Left renal pelvis (tissue), 4 donors: ENCODE data around the gene SPATA20. TPM values are rescaled to one million over a fixed set of nuclear protein-coding genes. Genes with fewer than 3 reads are reported as not detected.
A peak's percentile ranks its signal among the peaks of the same experiment; 100 is the strongest.

Source experiments
- DNase-seq, 4 donors: peaks; one replicate each; pipeline ENCODE4 v3.0.0-alpha.2; 2013; ENCODE audit warnings: low read depth in 4 of 4, low spot score in 3 of 4
- polyA plus RNA-seq, 4 donors: library from polyadenylated mRNA; unstranded; fragments of 120-200 nt; gene quantifications; one replicate each; pipeline ENCODE4 v1.2.1, GENCODE V29; 2013; ENCODE audit not compliant: insufficient read length in 4 of 4

Gene SPATA20
- polyA plus RNA-seq, 4 donors, result 29.4 to 70.4 (median 50.9) TPM

DNA sequence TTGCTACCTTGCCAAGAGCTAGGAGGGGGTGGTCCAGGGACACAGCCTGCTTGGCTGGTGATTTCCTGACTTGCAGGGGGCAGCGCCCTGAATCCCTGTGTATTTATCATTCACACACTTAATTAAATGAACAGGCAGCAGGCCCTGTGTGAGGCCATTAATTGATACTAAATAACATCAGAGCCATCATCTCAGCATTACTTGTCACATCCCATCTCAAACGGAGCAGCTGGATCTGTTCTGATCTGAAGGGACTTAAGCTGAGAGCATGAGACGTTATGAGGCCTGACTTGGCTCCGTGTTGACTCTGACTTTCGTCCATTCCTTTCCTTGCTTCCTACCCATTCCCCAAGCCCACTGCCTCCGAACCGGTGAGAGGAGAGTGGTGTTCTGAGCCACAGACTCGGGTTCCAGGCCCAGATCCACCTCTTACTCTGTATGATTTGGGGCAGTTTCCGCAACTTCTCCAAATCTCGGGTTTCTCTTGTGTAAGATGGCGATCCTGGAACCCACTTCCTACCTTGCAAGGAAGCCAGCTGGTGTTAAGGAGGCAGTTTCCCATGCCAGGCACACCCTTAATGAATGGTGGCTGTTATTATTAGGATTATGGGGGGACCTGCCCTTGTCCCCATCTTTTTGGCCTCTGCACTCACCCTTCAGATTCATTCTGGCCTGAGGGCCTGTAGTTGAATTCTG, 47.3 kb downstream of the SPATA20 start:
- no peak for DNase-seq

DNA sequence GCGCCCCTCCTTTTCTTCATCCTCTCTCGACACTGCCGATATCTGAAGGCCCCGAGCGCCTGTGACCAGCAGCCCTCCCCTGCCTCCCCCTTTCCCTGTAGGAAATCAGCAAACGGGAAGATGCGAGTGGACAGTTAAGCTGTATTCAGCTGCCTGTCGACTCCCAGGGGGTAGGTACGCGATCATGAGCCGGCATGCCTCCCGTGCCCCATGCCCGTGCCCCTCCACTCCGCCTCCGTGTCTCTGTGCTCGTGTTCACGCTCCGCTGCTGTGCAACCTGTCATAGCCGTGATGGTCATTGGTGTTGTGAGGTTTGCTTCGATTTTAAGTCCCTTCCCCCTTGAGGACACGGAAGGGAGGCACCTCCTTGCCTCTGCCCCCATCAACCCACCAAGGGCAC, 47.9 kb downstream of the SPATA20 start:
- DNase-seq, result no peak

DNA sequence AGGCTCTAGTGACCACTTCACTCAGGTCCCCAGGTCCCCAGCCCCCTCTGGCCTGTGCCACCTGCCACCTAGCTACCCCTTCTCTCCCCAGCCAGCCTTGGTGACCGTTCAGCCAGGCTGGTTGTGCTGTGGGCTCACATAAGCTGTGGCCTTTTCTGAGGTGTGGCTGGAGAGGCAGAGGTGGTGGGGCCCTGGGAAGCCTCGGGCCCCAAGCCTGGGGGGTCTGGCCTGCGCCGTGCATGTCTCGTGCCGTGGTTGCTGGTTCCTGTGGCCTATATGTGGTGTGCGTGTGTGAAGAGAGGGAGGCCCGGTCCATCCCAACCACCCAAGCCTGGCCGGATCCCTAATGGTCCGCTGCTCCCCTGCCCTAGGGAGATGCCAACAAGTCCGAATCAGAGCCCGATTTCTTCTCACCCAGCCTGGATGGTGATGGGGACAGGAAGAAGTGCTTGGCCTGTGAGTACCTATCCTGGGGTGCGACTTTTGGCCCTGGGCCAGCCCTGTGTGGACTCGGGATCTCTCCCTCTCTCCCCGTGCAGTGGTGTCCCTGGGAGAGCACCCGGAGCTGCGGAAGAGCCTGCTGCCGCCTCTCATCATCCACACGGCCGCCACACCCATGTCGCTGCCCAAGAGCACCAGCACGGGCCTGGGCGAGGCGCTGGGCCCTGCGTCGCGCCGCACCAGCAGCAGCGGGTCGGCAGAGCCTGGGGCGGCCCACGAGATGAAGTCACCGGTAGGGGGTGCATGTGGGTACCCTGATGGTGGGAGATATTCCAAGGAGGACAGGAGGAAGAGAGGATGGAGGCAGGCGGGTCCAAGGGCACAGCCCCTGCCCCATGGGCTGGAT, 49.4 kb downstream of the SPATA20 start:
- no peak for DNase-seq

DNA sequence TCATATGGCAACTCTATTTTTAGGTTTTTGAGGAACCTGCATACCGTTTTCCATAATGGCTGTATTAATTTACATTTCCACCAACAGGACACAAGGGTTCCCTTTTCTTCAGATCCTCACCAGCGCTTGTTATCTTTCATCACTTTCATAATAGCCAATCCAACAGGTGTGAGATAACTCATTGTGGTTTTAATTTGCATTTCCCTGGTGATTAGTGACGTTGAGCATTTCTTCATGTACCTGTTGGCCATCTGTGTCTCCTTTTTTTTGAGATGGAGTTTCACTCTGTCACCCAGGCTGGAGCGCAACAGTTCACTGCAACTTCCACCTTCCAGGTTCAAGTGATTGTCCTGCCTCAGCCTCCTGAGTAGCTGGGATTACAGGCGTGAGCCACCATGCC, 51.5 kb downstream of the SPATA20 start:
- DNase-seq, result no peak

DNA sequence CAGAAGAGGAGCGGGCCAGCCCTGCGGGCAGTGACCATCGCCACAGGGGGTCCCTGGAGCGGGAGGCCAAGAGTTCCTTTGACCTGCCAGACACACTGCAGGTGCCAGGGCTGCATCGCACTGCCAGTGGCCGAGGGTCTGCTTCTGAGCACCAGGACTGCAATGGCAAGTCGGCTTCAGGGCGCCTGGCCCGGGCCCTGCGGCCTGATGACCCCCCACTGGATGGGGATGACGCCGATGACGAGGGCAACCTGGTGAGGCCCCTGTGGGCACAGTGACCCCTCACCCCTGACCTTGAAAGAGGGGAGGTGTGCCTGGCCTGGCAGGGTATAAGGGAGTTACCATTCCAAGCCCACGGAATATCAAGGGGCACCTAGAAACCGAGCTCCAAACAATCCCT, 52.6 kb downstream of the SPATA20 start:
- no peak for DNase-seq

DNA sequence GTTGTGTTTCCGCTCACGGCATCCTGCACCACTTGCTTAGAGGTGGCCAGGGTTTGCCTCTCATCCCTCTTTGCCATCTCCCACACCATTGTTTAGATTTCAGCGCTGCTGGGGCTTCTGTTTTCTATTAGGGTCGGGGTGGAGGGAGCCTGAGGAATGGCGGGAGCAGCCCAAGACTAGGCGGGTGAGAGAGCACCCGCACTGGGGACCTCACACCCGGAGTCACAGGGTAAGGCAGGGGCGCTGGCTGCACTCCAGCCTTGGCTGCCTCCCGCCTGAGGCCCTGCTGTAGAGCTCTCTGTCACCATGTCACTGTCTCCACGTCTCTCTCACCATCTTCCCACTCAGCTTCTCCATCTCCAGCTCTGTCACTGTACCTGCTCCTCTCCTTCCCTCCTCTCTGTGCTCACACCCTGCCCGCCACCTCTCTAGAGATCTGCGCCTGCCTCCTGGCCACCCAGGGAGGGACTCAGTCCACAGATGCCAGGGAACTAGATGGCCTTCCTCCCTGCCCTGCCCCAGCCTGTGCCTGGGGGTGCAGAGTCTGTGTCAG, 54.9 kb downstream of the SPATA20 start:
- DNase-seq, result no peak

DNA sequence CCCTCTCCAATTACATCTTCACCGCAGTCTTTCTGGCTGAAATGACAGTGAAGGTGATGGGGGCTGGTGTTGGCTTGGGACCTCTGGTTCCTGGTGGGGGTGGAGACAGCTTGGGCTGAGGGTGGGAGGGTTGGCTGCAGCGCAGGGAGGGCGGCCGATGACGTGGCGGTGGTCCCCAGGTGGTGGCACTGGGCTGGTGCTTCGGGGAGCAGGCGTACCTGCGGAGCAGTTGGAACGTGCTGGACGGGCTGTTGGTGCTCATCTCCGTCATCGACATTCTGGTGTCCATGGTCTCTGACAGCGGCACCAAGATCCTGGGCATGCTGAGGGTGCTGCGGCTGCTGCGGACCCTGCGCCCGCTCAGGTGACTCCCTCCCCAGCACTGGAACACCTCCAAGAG, 55.9 kb downstream of the SPATA20 start:
- DNase-seq, result no peak

DNA sequence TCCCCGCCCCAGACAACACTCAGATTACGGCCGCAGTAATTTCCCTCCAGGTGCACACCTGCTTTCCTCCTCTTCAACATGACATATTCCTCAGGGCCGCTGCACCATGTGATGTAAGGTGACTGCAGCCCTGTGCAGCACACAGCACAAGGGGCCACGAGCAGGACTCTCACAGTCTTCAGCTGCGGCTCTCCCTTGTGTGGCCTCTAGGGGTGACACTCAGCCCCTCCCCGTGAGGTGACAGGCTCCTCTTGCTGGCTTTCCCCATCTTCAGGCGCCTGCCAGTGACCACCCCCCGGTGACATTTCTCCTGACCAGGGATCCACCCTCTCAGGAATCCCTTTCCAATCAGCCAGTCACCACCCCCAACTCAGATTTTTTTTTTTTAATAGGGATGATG, 56.4 kb downstream of the SPATA20 start:
- DNase-seq, result no peak

DNA sequence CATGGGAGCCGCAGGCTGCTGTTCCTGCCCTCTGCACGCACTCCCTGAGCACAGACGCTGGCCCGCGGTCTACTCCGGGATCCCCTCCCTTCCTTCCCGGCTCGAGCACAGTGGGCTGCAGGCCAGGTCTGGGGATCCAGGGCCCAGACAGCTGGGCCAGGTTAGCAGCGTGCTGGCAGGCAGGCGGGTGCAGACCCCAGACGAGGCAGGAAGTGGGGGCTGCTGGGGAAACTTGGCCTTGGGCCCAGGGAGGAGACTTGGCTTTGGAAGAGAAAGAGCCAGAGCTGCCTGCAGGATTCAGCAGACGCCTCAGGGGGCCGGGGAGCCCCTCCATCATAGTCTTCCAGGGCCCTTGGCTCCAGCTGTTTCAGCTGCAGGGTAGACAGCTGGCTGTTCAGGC, 57.5 kb downstream of the SPATA20 start:
- peak in 3 of 4 donors; percentile 69 to 72 (median 71) for DNase-seq

DNA sequence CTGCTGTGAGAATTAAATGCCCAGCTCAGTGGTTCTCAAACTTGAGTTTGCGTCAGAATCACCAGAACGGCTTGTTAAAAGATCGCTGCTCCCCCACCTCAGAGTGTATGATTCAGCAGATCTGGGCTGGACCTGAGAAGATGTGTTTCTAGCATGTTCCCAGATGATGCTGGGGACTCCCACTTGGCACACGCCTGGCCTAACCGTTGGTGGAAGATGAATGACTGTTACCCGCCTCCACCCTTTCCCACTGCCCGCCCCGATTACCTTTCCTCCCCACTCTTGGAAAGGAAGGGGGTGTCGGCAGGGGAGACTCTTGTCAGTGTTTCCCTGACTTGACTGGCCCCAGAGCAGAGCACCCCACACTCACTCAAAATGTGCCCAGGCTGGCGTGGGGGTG, 58.5 kb downstream of the SPATA20 start:
- DNase-seq, result no peak

Other genes starting within 250 kb of the SPATA20 start
- 10 to 100 TPM; 18.2 to 24.5 (median 19.1) TPM for gene XYLT2, start 201.0 kb upstream of the SPATA20 start, polyA plus RNA-seq
- 10 to 100 TPM; 59.8 to 76.3 (median 69.4) TPM for gene MRPL27, start 174.0 kb upstream of the SPATA20 start, polyA plus RNA-seq
- 1 to 10 TPM; 7.3 to 9.2 (median 8.0) TPM for gene EME1, start 173.9 kb upstream of the SPATA20 start, polyA plus RNA-seq
- gene LRRC59, start 149.7 kb upstream of the SPATA20 start, polyA plus RNA-seq, result 10 to 100 TPM; 56.8 to 66.3 (median 64.4) TPM
- 100 to 1,000 TPM in 1 of 4 donors, 10 to 100 TPM in 3; 37.0 to 108 (median 78.9) TPM for gene ACSF2, start 121.0 kb upstream of the SPATA20 start, polyA plus RNA-seq
- gene CHAD, start 78.3 kb upstream of the SPATA20 start, polyA plus RNA-seq, result 1 to 10 TPM in 3 of 4 donors, under 1 TPM in 1; 0.66 to 3.2 (median 2.8) TPM
- gene RSAD1, start 68.3 kb upstream of the SPATA20 start, polyA plus RNA-seq, result 10 to 100 TPM; 31.2 to 64.1 (median 47.1) TPM
- 1 to 10 TPM; 1.4 to 3.4 (median 2.4) TPM for gene MYCBPAP, start 38.7 kb upstream of the SPATA20 start, polyA plus RNA-seq
- gene EPN3, start 14.4 kb upstream of the SPATA20 start, polyA plus RNA-seq, result 10 to 100 TPM in 2 of 4 donors, 1 to 10 TPM in 2; 1.6 to 16.0 (median 10.0) TPM
- gene CACNA1G, start 13.5 kb downstream of the SPATA20 start, polyA plus RNA-seq, result 10 to 100 TPM in 1 of 4 donors, 1 to 10 TPM in 3; 6.3 to 13.8 (median 7.4) TPM
- gene ABCC3, start 87.7 kb downstream of the SPATA20 start, polyA plus RNA-seq, result 10 to 100 TPM in 2 of 4 donors, 1 to 10 TPM in 1, under 1 TPM in 1; 0.63 to 12.2 (median 7.8) TPM
- gene ANKRD40, start 160.7 kb downstream of the SPATA20 start, polyA plus RNA-seq, result 10 to 100 TPM; 46.3 to 48.6 (median 47.2) TPM
- gene LUC7L3, start 172.4 kb downstream of the SPATA20 start, polyA plus RNA-seq, result 100 to 1,000 TPM; 490 to 744 (median 572) TPM
- under 1 TPM in 3 of 4 donors, not detected in 1; 0.17 to 0.60 (median 0.35) TPM for gene ANKRD40CL, start 220.3 kb downstream of the SPATA20 start, polyA plus RNA-seq